Activated gamma-delta T cell (primary cell): Measurements from ENCODE around the gene EPN2.

Experiments used
- DNase-seq: peaks from one replicate; lab custom pipeline; 2025; lab: John Stamatoyannopoulos, UW

The EPN2 gene

GRCh38 chr17:19239544-19239943 is 2.4 kb downstream of the EPN2 start:
- DNase-seq, result no peak

GRCh38 chr17:19242323-19242722 is 5.2 kb downstream of the EPN2 start:
- DNase-seq, result no peak

- DNase-seq, result no peak
Observed at GRCh38 chr17:19242926-19243325, 5.8 kb downstream of the EPN2 start.

GRCh38 chr17:19243838-19244237 is 6.7 kb downstream of the EPN2 start:
- DNase-seq, result no peak

- no peak for DNase-seq
Observed at GRCh38 chr17:19244357-19244756, 7.2 kb downstream of the EPN2 start.

GRCh38 chr17:19244781-19245180 is 7.6 kb downstream of the EPN2 start:
- no peak for DNase-seq

- no peak for DNase-seq
Observed at GRCh38 chr17:19247473-19247872, 10.3 kb downstream of the EPN2 start.

GRCh38 chr17:19248151-19248927 is 11.2 kb downstream of the EPN2 start:
- DNase-seq, result no peak

- no peak for DNase-seq
Observed at GRCh38 chr17:19248928-19249574, 11.9 kb downstream of the EPN2 start.

GRCh38 chr17:19249681-19250080 is 12.5 kb downstream of the EPN2 start:
- DNase-seq, result no peak

- DNase-seq, result no peak
Observed at GRCh38 chr17:19250421-19251173, 13.4 kb downstream of the EPN2 start.

- no peak for DNase-seq
Observed at GRCh38 chr17:19253112-19253511, 15.9 kb downstream of the EPN2 start.

- no peak for DNase-seq
Observed at GRCh38 chr17:19254651-19255050, 17.5 kb downstream of the EPN2 start.

- DNase-seq, result no peak
Observed at GRCh38 chr17:19255279-19255678, 18.1 kb downstream of the EPN2 start.

- no peak for DNase-seq
Observed at GRCh38 chr17:19258371-19258770, 21.2 kb downstream of the EPN2 start.

GRCh38 chr17:19260958-19261357 is 23.8 kb downstream of the EPN2 start:
- no peak for DNase-seq

GRCh38 chr17:19261426-19261825 is 24.3 kb downstream of the EPN2 start:
- DNase-seq, result no peak

GRCh38 chr17:19262650-19263631 is 25.8 kb downstream of the EPN2 start:
- DNase-seq, result no peak

GRCh38 chr17:19263641-19264051 is 26.5 kb downstream of the EPN2 start:
- DNase-seq, result no peak

GRCh38 chr17:19264268-19264667 is 27.1 kb downstream of the EPN2 start:
- no peak for DNase-seq

GRCh38 chr17:19264681-19265080 is 27.5 kb downstream of the EPN2 start:
- DNase-seq, result no peak

- DNase-seq, result no peak
Observed at GRCh38 chr17:19265755-19266154, 28.6 kb downstream of the EPN2 start.
